DMS114 treated with DMSO at 0.1 percent for 48 hours (cell line): ENCODE measurements around the gene PLA2G5.
"Not testable (repeated sequence)": the region's sequence is repeated elsewhere in the genome, so short reads cannot be mapped to it uniquely, and the experiment has no call there.

Experiments
- DNase-seq: peaks from one replicate; lab custom pipeline; 2025; ENCODE audit not compliant: unreplicated experiment; lab: John Stamatoyannopoulos, UW

PLA2G5 gene

DNA sequence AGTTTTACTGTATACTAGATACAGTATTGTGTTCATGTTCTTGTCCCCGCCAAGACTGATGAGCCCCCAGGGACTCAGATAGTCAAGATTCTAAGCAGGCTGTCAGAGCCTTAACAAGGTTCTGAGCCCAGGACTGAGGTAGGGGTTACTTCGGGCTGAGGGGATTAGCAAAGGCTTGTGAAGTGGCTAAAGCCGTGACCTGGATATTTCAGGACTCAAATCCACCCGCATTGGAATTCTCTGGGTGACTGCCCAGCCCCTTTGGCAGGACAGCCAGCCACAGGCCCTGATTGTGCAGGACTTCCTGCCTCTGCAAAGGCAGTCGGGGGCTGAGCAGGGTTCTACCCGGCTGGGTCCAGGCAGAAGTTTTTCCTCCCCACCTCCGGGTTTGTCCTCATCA lies at the start of gene PLA2G5:
PLA2G5 (plus strand) TSS at position 321 of the 400 bp plus-strand sequence. CDS start 14,637 bp downstream, outside the sequence.
- DNase-seq = no peak

DNA sequence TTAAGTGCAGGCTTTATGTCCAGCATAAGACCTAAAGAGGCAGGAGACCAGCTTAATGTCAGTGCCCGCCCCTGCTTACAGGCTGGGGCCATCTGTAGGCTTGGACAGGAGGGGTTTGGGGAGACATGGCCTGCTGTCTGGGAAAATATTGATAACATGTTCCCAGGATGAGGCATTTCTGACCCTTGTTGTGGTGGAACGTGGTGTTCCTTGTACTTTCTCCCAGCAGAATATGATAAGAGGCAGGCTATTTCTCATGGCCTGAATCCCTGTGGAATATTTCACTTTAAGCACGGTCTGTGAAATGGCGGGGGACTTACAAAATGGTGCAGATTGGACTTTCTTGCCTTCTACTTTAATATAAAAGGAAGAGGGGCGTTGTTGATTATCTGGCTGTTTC lies 41.9 kb upstream of the PLA2G5 start:
- DNase-seq = no peak

DNA sequence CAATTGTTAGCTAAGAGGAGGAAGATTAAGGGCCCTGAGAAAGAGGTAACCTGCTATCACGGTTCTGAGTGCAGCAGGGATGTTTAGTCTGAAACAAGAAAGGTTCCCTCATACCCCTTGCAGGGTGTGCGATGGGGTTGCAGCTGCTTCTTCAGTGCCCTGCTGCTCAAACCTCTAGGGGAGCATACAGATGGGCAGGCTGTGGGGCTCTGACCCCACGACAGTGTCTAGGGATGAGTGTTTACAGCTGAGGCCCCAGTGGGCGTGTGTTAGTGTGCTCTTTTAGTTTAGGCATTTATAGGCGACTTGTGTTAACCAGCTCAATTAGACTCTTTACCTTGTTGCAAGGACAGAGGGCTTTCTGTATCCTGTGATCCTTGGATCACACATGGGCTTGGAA lies 41.3 kb upstream of the PLA2G5 start:
- no peak for DNase-seq

GRCh38 chr1:20029178-20029912 lies 40.6 kb upstream of the PLA2G5 start:
- DNase-seq = no peak

- not testable (repeated sequence) for DNase-seq
Observed at GRCh38 chr1:20030436-20031151, 39.4 kb upstream of the PLA2G5 start.

DNA sequence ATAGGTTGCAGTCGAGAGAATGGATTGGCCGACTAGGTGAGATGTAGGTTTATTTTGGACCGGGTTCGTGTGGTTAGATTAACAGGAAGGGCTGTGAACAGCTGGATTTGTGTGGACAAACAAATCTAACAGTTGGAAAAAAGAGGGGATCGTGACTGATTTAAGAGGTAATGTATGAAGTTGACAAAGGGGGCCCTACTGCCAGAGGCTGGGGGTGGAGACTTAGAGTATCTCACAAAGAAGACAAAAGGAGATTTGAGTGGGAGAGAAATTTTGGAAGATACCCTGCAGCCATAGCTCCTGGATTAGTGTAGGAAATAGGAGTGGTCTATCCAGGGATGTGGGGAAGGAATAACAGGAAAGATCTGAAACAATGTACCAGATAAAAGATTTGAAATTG lies 38.8 kb upstream of the PLA2G5 start:
- no peak for DNase-seq

DNA sequence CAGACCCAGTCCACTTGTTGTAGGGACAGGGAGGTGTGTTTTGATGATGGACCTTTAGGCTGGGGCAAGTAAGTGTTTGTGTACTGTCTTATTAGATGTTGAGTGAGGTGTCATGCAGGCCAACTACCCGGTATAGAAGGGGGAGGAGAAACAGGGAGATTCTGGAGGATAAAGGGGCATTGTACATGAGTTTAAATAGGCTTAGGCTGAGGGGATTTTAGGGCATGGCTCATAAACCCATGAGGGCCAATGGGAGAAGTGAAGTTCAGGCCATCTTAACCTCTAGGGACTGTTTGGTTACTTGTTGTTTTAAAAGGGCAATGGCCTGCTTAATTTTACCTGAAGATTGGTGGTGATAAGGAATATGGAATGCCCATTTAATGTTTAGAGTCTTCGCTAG lies 38.2 kb upstream of the PLA2G5 start:
- no peak for DNase-seq

DNA sequence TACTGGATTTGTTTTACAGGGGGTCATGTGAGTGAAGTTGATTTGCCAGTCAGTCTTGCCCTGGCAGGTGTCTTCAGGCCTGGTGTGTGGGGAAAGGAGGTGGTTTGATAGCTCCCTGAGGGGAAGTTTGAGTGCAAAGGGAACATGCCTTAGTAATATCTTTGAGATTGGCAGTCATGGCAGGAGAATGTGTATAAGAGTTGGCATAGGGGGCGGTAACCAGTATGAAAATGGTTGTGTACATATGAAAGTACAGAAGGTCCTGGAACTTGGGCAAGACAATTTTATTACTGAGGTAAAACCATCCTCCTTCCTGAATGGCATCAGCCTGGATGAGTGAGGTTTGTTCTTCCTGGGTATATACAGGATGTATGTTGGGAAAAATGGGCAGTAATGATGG lies 37.6 kb upstream of the PLA2G5 start:
- no peak for DNase-seq

GRCh38 chr1:20033420-20033819 lies 36.6 kb upstream of the PLA2G5 start:
- no peak for DNase-seq

GRCh38 chr1:20035114-20035513 lies 34.9 kb upstream of the PLA2G5 start:
- no peak for DNase-seq

GRCh38 chr1:20037877-20038276 lies 32.1 kb upstream of the PLA2G5 start:
- DNase-seq = no peak

DNA sequence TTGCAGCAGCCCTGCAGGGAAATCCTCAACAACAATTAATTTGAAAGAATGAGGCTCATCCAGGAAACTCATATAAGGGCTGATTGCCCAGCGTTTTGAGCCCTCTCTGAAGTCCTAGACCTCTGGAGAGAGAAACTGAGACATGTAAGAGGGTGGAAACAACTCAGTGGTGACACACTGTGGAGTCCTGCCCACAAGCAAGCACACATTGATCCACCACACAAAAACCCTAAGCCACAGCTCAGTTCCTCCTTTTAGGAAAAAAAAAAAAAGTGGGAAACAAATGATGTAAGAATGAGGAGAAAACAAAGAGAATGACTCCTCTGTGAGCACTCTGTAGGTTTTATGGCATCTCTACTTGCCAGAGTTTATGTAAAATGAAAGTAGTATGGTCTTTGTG lies 22.9 kb upstream of the PLA2G5 start:
- no peak for DNase-seq

- no peak for DNase-seq
Observed at GRCh38 chr1:20048563-20048962, 21.4 kb upstream of the PLA2G5 start.

DNA sequence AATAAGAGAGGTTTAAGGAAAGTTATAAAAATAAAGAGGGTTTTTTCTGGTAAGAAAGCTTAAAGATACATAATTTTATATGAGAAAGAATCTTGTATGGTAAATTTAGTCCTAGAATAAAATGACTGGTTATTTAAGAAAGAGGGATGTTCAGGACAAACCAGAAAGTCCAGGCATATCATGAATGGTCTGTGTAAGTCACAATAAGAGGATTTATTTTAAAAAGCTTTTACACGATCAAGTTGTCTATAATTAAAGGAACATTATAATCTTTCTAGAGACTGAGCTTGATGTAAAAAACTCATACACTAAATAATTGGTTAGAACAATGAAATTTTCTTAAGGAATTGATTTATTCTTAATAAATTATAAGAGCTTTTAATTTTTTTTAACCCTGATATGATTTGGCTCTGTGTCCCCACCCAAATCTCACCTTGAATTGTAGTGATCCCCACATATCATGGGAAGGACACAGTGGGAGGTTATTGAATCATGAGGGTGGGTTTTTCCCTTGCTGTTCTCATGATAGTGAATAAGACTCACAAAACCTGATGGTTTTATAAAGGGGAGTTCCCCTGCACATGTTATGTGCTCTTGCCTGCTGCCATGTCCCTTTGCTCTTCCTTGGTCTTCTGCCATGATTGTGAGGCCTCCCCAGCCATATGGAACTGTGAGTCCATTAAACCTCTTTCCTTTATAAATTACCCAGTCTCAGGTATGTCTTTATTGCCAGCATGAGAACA lies 20.8 kb upstream of the PLA2G5 start:
- not testable (repeated sequence) for DNase-seq

DNA sequence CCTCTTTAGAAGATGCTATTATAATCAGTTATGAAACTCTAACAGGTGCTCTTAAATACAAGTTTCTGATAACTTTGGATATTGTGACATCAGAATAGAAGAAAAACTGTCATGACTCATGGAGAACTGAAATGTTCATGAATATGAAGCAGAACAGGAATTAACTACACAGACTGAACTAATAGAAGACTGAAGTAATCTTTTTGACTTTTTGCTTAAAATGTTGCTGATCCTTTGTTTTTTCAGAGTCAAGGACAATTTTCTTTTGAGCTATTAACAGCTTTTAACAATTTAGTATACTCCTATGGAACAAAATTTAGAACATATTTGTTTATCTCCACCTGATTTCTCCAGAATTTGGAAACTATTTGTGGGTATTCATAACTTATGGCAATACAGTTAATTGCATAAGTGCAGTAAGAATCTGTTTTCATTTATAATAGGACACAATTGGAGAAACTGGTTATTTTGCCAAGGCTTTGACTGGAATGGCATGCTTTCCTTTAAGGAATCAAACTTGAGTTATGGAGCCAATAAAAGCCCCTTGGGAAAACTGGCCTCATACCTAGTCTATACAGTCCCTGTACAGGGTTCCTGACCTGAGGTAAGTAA lies 18.7 kb upstream of the PLA2G5 start:
- DNase-seq = no peak

DNA sequence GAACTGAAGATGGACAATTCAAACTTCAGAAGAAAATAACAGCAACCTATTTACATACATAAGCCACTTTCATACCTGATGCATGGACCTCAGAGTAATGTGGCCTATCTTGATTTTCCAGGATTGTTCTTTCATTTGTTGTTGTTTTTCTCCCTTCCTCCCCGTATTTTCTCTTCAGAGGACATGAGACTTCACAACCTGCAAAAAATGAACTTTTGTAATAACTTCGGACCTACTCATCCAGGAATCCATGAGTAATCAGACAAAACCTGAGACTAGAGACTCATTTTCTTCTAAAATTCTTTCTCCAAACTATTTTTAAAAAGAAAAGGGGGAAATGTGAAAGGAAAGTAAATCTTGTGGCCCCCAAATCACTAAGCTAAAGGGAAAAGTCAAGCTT lies 17.6 kb upstream of the PLA2G5 start:
- no peak for DNase-seq

DNA sequence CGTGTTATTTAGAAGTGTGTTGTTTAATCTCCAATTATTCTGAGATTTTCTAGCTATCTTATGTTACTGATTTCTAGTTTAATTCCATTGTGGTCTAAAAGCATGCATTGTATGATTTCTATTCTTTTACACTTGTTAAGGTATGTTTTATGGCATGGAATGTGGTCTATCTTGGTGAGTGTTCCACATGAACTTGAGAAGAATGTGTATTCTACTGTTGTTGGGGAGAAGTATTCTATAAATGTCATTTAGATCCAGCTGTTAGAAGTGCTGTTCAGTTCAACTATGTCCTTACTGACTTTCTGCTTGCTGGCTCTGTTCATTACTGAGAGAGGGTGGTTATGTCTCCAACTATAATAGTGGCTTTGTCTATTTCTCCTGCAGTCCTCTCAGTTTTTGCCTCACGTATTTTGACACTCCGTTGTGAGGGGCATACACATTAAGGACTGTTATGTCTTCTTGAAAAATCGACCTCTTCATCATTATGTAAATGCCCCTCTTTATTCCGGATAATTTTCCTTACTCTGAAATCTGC lies 12.0 kb upstream of the PLA2G5 start:
- DNase-seq = no peak

- no peak for DNase-seq
Observed at GRCh38 chr1:20058531-20058930, 11.5 kb upstream of the PLA2G5 start.

DNA sequence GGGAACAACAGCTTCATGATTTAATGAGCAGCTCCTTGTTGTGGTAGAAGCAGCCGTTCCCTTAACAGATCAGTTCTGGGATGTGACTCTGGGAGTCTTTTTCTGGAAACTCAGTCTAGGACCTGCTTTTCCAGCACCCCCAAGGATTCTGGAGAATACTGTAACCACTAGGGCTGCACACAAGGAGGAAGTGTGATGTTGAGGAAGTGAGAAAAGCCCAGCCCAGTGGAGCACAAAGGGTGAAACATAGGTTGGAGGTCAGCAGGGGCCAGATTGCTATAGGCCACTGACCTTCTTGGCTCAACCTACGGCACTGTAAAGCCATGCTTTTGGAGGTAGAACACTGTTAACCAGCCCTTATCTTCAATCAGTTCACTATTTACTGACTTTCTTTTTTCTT lies 10.1 kb upstream of the PLA2G5 start:
- DNase-seq = no peak

- not testable (repeated sequence) for DNase-seq
Observed at GRCh38 chr1:20060791-20061190, 9.2 kb upstream of the PLA2G5 start.

DNA sequence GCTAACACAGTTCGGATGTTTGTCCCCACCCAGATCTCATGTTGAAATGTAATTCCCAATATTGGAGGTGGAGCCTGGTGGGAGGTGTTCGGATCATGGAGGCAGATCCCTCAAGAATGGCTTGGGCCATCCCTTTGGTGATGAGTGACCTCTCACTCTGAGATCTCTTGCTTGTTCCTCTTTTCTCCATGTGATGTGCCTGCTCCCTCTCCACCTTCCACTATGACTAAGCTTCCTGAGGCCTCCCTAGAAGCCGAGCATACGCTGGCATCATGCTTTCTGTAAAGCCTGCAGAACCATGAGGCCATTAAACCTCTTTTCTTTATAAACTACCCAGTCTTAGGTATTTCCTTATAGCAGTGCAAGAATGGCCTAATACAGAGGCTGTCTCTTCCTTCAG lies 8.1 kb upstream of the PLA2G5 start:
- no peak for DNase-seq
